HG02623 (cell line): ENCODE measurements around the gene RECQL.
"Not testable (repeated sequence)": the region's sequence is repeated elsewhere in the genome, so short reads cannot be mapped to it uniquely, and the experiment has no call there.

ENCODE experiments used
- ATAC-seq: cut with Tn5 transposase; IDR thresholded peaks from one replicate; pipeline ENCODE4 v1.9.1; 2021; ENCODE audit warnings: moderate library complexity; ENCODE audit not compliant: unreplicated experiment

The RECQL gene

DNA sequence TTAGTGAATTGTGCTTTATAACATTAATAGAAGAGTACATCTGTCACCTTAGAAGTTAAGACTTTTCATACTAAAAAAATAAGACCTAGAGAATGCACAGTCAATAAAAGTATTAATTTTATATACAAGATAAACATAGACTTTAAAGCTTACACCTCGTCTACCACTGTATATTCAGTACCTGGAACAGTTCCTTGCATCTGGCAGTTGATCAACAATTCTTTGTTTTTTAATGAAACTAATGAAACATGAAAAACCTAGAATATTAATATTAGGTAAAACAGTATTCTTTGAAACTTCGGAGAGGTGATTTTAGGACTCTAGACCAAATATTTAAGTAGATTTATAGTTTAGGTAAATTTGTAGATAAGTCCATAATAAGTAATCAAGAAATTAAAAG is 4.5 kb upstream of the RECQL start:
- no peak for ATAC-seq

- ATAC-seq: no peak
Measured at GRCh38 chr12:21502872-21503271, 1.4 kb upstream of the RECQL start.

DNA sequence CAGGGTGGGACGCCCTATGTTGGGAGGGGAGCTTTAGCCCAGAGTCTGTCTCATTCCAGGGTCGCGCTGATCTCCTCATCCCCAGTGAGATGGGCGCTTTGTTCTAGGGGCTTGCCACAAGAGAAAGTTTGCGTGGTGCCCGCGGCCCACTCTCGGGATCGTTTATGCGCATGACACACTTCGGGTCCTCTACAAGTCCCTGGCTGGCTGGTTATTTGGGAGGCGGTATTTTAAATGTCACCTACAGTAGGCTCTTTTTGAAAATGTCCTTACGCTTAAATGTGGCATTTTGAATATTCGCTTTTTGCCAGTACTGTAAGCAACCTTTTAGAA is 695 bp upstream of the RECQL start:
- no peak for ATAC-seq

- peak; percentile 0 for ATAC-seq
Measured at GRCh38 chr12:21500786-21501257, 613 bp downstream of the RECQL start.

DNA sequence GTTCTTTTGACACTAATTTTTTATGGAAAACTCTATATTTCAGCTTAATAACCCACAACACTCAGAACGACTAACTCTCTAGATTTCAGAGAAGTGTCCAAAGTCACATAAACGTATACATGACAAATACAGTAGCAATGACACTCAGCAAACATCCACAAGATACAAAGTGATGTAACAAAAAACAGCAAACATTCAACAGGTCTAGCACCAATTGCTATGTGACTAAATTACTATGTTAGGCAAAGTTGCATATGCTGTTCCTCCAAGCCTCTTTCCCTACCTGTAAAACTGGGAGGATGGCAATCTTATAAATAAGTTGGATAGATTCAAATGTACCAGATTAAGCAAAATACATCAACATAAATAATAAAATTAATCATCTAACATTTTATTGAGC is 1.7 kb downstream of the RECQL start:
- no peak for ATAC-seq

DNA sequence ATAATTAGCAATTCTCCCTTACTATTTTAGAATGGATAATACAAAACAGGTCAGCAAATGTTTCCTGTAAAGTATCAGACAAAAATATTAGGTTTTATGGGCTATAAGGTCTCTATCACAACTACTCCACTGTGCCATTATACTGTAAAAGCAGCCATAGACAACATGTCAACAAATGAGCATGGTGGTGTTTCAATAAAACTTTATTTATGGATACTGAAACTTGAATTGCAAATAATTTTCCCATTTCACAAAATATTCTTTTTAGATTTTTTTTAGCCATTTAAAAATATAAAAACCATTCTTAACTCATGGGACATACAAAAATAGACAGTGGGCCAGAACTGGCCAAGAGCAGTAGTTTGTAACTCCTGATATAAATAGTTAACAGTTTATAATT is 15.4 kb downstream of the RECQL start:
- ATAC-seq: no peak

DNA sequence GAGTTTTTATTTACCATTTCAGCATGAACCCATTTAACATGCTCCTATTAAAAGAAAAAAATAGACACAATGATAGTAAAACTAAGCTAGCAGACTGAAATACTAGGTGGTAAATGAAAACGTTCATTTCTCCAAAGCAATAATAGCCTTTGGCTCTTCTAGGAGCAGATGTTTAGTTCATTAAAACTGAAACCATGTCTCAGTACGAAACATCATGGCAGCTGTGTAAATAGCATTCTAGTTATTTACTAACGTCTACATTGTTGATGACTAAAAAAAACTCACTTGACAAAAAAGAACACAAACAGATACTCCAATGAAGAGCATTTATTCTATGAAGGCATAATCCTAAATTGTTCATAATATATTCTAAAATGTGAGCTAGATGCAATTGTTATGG is 17.9 kb downstream of the RECQL start:
- ATAC-seq: no peak

- ATAC-seq: no peak
Measured at GRCh38 chr12:21478756-21479455, 22.5 kb downstream of the RECQL start.

- no peak for ATAC-seq
Measured at GRCh38 chr12:21476949-21477348, 24.5 kb downstream of the RECQL start.

DNA sequence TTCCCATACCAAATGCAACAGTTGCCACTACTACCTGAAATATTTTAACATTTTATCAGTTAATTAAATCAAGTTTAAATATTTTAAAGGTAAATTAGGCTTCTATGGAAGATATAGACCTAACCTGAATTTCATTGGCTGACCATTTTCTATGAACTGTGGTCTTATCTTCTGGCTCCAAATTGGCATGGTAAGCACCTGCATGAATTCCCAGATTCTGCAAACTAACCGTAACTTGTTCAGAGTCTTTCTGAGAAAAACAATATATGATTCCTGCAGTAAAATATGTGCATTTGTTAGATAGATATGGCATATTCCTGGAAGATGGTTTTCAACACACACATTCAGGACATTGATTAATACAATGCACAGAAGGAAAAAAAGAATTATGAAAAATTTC is 25.9 kb downstream of the RECQL start:
- ATAC-seq: no peak

DNA sequence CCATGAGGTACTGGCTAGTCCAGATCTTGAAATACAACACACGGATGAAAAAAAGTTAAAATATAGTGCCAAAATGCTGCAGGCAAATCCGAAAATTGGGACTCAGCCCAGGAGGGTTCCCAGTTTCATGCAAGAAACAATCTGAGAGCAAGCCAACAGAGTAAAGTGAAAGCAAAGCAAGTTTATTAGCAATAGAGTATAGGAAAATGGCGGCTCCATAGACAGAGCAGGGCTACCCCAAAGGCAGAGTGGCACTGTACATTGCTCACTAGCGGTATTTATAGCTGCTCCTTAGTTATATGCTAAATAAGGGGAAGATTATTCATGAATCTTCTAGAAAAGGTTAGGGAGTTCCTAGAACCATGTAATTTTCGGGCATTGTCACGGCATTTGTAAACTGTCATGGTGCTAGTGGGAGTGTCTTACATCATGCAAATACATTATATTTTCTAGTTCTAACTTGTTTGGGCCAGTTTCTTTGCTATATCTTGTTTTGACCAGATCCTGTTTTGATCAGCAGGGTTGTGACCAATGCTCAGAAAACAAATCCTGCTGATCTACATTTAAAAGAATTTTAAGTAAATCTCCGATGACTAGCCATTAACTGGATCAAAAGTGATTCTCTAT is 29.1 kb downstream of the RECQL start:
- ATAC-seq: no peak

DNA sequence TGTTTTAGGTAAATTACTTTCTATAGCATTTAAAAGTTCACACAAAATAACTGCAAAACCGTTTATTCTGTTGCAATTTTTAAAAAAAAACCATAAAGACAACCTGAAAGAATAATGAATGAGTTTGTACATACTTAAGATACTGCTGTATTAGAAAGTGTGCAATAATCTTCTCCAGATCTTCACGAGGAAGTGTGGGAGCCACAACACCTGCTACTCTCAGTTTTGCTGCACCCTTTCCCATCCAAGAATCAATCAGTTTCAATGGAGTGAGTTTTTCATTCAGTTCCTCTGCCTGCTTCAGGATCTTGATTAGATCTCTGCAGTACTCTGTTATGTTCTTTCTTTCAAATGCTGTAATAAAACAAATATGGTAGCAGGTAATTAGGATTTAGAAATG is 30.1 kb downstream of the RECQL start:
- ATAC-seq: no peak

DNA sequence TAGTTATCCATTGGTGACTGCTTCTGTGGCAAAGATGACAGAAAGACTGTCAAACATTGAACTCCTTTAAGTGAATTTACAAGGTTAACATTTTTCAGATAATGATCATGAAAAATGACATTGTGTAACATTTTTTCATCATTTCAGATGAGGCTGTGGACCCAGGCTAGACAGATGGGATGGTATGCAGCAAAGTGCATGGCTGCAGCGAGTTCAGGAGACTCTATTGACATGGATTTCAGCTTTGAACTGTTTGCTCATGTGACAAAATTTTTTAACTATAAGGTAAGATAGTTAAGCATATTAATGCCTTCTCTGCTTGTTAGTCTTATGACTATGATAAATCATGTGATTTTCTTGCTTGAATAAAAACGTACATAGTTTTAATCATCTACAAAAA is 34.1 kb downstream of the RECQL start:
- ATAC-seq: not testable (repeated sequence)

DNA sequence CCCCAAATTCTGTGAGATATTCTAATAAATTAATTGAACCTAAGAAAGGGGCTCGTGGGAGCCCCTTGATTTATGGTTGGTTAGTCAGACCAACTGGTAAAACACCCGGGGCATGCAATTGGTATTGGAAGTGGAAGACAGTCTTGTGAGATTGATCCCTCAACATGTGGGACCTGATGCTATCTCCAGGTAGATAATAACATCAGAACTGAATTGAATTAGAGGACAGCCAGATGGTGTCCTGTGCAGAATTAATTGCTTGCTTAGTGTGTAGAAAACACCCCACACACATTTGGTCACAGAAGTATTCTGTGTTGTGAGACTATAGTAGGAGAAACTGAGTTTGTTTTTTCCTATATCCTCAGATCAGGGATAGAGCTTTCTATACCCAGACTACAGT is 42.0 kb downstream of the RECQL start:
- ATAC-seq: no peak

DNA sequence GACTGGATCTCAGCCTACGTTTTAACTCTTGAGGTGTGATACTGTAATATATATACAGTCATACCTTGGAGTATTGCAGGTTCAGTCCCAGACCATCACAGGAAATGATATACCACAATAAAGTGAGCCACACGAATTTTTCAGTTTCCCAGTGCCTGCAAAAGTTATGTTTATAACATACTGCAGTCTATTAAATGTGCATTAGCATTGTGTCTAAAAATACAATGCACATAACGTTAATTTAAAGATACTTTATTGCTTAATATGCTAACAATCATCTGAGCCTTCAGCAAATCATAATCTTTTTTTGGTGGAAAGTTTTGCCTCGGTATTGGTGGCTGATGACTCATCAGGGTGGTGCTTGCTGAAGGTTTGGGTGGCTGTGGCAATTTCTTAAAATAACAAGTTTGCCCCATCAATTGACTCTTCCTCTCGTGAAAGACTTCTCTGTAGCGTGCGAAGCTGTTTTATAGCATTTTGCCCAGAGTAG is 45.1 kb downstream of the RECQL start:
- no peak for ATAC-seq

DNA sequence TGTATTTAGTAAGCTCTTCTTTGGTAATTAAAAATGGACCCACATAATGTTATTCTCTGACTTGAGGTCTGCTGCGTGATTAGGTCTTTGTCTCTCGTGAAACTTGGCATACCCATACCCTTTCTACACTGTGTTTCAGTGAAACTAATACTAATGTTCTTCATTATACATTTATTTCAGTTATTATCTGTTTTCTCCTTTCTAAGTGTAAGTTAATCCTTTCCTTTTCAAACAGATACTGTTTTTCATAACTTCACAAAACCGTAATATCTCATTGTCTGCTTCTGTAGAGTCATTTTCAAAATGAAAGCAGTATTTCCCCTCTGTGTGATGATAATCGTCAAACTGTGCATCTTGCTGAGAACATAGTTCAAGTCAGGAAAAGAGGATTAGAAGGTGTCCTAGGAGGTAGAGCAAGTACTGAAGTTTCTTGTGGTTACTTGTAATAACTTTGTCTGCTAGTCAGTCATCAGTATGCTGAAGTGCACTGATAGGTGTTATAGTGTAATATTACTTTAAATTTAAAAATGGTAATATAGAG is 48.1 kb downstream of the RECQL start:
- no peak for ATAC-seq

DNA sequence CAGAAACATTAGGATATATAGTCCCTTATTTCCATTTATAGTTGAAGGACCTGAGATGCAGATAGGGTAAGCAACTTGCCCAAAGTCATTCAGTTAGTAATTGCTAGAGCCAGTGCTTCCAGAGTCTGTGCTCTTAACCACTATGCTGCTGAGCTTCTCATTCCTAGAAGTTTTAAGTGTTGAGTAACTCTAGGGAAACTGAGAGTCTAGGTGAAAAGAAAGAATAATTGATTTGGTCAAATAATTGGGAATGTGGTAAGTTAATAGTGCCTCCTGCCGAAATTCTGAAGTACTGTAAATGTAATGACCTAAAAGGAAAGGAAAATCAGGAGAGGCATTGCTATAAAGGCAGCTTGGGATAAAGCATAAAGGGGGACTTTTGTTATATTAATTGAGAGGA is 49.9 kb downstream of the RECQL start:
- no peak for ATAC-seq

GRCh38 chr12:21444193-21445146 is 57.0 kb downstream of the RECQL start:
- ATAC-seq: no peak

DNA sequence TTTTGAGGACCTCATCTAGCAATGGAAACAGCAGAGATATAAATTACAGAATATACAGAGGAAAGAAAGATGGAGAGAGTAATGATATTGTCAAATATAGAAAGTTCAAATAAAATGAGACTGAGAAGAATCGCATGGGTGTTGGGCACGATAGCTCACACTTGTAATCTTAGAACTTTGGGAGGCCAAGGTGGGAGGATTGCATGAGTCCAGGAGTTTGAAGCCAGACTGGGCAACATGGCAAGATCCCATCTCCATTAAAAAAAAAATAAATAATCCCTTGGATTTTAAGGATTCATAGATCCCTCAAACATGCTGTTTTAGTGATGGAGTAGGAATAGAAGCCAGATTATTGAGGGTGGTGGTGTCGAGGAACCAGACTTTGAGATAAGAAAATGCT is 62.1 kb downstream of the RECQL start:
- ATAC-seq: no peak

- ATAC-seq: no peak
Measured at GRCh38 chr12:21438643-21439042, 62.8 kb downstream of the RECQL start.

DNA sequence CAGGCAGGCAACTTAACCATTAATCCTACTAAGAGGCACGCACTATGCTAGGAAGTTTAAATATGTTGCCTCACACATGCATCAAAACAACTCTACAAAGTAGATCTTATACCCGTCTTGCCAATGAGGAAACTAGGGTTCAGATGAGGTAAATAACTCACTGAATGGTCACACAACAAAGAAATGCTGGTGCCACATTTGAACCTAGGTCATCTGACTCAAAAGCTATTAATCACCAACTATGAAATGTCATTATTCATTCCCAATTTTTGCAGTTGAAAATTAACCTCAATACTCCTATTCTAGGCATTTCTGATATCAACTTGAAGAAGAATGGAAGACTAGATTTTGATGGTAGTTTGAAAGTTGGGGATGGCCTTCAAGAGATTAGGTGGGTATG is 66.7 kb downstream of the RECQL start:
- ATAC-seq: no peak
